Activated CD4-positive, alpha-beta T cell treated with anti-CD3 and anti-CD28 coated beads, Interleukin-10, Interleukin-2, amounts not matched to agents 100 ng/mL and 50 ng/mL, durations not matched to agents 16 hours and 8 hours (primary cell): ENCODE data around the gene PZP.
"Not testable (repeated sequence)": the region's sequence is repeated elsewhere in the genome, so short reads cannot be mapped to it uniquely, and the experiment has no call there.

ENCODE experiments used
- DNase-seq: peaks from one replicate; pipeline ENCODE4 v3.0.0-alpha.2; 2020

The PZP gene

GRCh38 chr12:9180810-9181209, 27.4 kb downstream of the PZP start:
- no peak for DNase-seq

GRCh38 chr12:9179781-9180180, 28.4 kb downstream of the PZP start:
- no peak for DNase-seq

GRCh38 chr12:9169979-9170634, 38.1 kb downstream of the PZP start:
- DNase-seq, result no peak

- DNase-seq, result not testable (repeated sequence)
Measured at GRCh38 chr12:9167345-9167744, 40.9 kb downstream of the PZP start.

- DNase-seq, result no peak
Measured at GRCh38 chr12:9163392-9163791, 44.8 kb downstream of the PZP start.

GRCh38 chr12:9156119-9156518, 52.1 kb downstream of the PZP start:
- DNase-seq, result no peak

GRCh38 chr12:9149372-9149771, 58.8 kb downstream of the PZP start:
- no peak for DNase-seq

- DNase-seq, result no peak
Measured at GRCh38 chr12:9148926-9149325, 59.3 kb downstream of the PZP start.

- no peak for DNase-seq
Measured at GRCh38 chr12:9147461-9147860, 60.7 kb downstream of the PZP start.

GRCh38 chr12:9144730-9145106, 63.5 kb downstream of the PZP start:
- no peak for DNase-seq

- no peak for DNase-seq
Measured at GRCh38 chr12:9143929-9144729, 64.1 kb downstream of the PZP start.

GRCh38 chr12:9143137-9143536, 65.1 kb downstream of the PZP start:
- DNase-seq, result no peak

- not testable (repeated sequence) for DNase-seq
Measured at GRCh38 chr12:9139588-9140290, 68.5 kb downstream of the PZP start.

GRCh38 chr12:9135903-9136310, 72.3 kb downstream of the PZP start:
- no peak for DNase-seq

- DNase-seq, result peak; percentile 24
Measured at GRCh38 chr12:9134981-9135628, 73.1 kb downstream of the PZP start.

GRCh38 chr12:9133216-9133916, 74.8 kb downstream of the PZP start:
- no peak for DNase-seq

- no peak for DNase-seq
Measured at GRCh38 chr12:9132008-9132535, 76.1 kb downstream of the PZP start.

- DNase-seq, result no peak
Measured at GRCh38 chr12:9130244-9130643, 78.0 kb downstream of the PZP start.

GRCh38 chr12:9127936-9128663, 80.1 kb downstream of the PZP start:
- no peak for DNase-seq

- DNase-seq, result no peak
Measured at GRCh38 chr12:9127484-9127883, 80.7 kb downstream of the PZP start.

GRCh38 chr12:9124383-9125031, 83.7 kb downstream of the PZP start:
- no peak for DNase-seq
